AG09319 (cell line): Measurements from ENCODE around the gene ITPK1.

ENCODE experiments used
- DNase-seq: peaks from one replicate; pipeline ENCODE4 v3.0.0-alpha.2; 2010; ENCODE audit warnings: low read depth; ENCODE audit errors: extremely low read depth
- TF ChIP-seq, protein P1 (sequence below): IDR thresholded peaks from 2 replicates; pipeline ENCODE4 v1.5.1; 2011; ENCODE audit warnings: low read depth, mild to moderate bottlenecking, inconsistent platforms, low read length, moderate library complexity

ITPK1 gene

GRCh38 chr14:92964124-92965109 lies 151.3 kb downstream of the ITPK1 start:
- TF ChIP-seq, protein P1, sequence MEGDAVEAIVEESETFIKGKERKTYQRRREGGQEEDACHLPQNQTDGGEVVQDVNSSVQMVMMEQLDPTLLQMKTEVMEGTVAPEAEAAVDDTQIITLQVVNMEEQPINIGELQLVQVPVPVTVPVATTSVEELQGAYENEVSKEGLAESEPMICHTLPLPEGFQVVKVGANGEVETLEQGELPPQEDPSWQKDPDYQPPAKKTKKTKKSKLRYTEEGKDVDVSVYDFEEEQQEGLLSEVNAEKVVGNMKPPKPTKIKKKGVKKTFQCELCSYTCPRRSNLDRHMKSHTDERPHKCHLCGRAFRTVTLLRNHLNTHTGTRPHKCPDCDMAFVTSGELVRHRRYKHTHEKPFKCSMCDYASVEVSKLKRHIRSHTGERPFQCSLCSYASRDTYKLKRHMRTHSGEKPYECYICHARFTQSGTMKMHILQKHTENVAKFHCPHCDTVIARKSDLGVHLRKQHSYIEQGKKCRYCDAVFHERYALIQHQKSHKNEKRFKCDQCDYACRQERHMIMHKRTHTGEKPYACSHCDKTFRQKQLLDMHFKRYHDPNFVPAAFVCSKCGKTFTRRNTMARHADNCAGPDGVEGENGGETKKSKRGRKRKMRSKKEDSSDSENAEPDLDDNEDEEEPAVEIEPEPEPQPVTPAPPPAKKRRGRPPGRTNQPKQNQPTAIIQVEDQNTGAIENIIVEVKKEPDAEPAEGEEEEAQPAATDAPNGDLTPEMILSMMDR = no peak
- DNase-seq = no peak

GRCh38 chr14:92963301-92964123 lies 152.2 kb downstream of the ITPK1 start:
- DNase-seq = no peak
- TF ChIP-seq, protein P1 = no peak

- TF ChIP-seq, protein P1 = no peak
- no peak for DNase-seq
Observed at GRCh38 chr14:92962831-92963095, 153.0 kb downstream of the ITPK1 start.

- TF ChIP-seq, protein P1 = no peak
- no peak for DNase-seq
Observed at GRCh38 chr14:92962031-92962830, 153.5 kb downstream of the ITPK1 start.

DNA sequence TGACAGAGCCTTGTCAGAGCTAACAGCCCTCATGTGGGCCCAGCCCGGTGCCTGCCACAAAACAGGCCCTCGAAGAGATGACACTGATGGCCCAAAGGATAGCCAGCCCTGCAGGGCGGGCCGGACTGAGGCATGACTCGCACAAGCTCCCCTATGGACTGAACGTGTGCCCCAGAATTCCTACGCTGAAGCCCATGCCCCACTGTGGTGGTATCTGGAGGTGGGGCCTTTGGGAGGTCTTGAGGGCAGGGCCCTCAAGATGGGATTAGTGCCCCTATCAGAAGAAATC lies 154.2 kb downstream of the ITPK1 start:
- TF ChIP-seq, protein P1 = no peak
- DNase-seq = no peak

DNA sequence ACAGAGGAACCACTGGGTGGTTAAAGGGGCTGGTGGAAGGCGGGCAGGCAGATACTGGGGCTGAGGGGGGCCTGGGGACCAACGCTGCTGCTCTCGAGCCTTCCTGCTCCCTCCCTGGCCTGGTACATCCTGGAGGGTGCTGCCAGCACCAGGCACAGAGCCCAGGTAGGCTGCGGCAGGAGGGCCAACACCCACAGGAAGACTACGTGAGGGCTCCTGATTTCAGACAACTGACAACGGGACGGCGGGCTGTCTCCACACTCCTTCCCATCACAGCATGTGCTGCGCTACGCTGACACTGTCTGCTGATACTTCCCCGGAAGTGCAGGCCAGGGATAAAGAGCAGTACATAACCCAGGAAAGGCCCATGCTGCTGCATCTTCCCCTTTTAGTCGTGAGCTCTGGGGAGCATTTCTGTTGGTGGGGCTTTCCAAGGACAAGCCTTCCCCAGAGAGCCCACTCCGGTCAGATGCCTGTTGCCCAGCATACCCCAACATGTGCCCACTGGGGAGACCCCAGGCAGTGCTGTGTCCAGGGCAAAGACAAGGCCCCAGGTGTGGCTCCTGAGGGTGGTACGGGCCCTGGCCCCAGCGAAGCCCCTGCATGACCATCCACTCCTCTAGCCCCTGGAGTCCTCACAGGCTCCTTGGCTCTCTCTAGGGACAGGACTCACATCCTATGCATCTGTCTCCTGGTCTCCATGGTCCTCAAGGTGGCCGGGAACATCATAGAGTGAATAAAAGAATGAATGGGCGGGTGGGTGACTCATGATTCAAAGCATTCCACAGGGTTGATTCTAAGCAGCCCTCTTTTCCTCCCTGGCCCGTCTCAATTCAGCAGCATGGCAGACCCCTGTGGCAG lies 154.8 kb downstream of the ITPK1 start:
- no peak for DNase-seq
- TF ChIP-seq, protein P1 = no peak
